ENCODE data around the gene CDH23.

Gene CDH23

DNA sequence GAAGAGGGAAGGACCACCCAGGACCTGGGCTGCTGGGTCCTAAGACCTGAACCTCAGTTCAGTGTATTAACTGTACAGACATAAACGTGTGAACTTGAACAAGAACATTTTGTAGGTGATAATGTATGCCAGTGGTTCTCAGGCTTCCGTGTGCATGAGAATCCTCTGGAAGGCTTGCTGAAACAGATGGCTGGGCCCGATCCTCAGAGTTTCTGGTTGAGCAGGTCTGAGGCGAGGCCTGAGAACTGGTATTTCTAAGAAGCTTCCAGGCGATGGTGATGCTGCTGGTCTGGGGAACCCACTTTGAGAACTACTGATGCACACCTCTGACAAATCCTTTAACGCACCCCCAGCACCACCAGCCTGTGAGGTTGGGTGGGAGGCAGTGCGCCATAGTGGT lies 70.4 kb downstream of the CDH23 start:
- no peak for DNase-seq (ENCODE audit: low read depth)

DNA sequence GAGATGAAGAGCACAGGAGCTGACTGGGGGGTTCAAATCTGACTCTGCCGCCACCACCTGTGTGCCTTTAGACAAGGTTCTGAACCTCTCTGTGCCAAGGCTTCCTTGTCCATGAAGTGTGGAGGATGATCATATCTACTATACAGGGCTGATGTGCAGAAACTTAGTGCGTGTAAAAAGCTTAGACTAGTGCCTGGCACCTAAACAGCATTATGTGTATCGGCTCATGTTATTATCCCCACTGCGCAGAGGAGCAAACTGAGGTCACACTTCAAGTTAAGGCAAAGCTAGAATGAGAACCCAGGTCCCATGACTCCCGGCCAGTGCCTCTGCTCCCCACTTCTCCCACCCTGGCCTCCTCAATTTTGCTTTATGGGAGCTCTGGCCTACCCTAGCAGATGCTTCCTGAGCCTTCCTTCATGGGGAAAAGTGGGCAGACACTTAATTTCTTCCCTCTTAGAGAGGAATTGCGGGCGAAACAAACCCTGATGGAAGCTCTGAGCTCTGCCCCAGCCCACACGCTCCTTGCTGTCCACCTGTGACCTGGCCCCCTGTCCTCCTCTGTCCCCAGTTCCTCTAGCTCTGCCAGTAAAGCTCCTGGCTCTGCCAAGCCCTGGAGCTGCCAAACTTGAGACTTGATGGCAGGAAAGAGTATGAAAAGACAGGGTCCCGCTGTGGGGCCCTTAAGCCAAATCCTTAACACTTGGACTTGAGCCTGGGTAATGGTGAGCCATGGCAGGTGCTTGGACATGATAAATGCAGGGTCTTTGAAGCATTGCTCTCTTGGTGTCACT lies 71.0 kb downstream of the CDH23 start:
- no peak for DNase-seq (ENCODE audit: low read depth)

- no peak for DNase-seq (ENCODE audit: low read depth)
Measured at GRCh38 chr10:71468363-71469094, 71.8 kb downstream of the CDH23 start.

GRCh38 chr10:71471006-71471405 lies 74.3 kb downstream of the CDH23 start:
- no peak for DNase-seq (ENCODE audit: low read depth)

GRCh38 chr10:71471957-71472365 lies 75.2 kb downstream of the CDH23 start:
- DNase-seq (ENCODE audit: low read depth) = no peak

DNA sequence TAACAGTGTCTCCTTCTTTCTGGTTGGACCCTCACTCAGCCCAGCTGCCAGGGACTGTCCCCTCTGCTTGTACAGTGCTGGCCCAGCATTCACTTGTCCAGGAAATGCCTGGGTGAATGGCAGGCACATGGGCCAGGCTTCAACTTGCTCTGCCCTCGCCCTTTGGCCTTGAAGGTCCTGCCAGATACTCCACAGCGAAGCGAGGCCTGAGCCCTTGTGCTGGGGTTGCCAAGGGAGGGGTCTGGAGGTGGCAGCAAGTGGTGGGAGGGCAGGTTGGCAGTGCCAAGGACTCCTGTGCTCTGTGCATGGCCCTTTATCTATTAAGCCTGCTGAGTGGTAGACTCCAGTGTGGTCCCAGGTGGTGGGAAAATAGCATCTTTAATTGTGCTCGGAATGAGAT lies 75.7 kb downstream of the CDH23 start:
- DNase-seq (ENCODE audit: low read depth) = no peak

- DNase-seq (ENCODE audit: low read depth) = no peak
Measured at GRCh38 chr10:71472912-71473311, 76.2 kb downstream of the CDH23 start.

DNA sequence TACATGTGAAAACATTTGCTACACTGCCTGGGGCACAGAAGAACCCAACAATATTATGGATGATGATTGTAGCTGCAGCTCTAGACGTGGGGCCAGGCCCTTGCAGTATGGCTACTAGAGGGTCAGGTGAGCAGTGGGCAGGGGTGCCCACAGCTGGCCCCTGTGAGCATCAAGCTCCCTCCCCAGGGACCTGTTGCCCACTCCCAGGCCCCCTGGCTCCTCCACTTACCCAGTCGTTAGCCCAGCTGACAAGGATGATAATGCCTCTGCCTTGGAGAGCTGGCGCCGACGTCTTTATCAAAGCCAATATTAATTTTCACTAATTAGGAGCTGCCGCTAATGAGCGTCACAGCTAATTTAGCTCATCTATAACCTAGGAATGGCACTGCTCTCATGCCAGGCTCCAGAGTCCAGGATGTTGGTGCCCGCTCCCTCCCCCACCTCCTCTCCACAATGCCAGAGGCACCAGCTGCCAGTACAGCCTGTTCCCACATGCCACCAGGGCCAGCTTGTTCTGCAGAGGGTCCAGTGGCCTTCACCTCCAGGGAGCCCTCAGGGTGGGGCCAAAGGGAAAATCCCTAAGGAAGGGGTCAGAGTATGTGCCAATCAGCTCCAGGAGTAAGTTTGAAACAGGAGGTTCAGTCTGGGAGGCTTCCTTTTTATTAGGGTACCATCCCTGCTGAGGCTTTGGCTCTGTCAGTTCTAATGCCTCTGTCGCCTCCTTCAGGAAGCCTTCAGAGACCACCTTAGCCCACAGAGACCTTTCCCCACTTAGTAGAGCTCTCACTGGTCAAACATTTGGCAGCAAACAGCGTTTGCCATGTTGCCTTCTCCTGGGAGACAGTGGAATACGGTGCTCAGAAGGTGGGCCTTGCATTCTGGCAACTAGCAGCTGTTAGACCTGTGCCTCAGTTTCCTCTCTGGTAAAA lies 77.2 kb downstream of the CDH23 start:
- no peak for DNase-seq (ENCODE audit: low read depth)

DNA sequence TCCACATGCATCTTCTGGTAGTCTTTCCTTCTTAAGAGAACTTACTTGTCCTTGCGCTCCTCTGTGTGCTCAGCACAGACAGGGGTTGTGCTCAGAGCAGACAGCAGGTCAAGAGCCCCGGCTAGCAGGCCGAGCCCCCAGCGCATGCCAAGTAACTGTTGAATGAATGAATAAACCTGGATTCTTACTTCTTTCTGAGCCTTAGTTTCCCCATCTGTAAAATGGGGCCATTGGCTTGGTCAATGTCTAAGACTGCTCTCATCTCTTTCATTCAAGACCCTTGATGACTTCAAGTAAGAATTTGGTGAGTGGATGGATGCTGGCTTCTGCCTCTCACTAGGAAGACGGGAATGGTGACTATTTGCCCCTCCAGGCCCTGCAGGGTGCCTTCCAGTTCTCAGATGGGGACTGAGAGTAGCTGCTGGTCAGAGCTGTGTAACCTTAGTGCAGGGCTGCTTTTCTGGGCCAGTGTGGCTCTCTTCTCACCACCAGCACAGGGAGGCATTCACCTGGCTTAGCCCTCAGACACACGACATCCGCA lies 78.1 kb downstream of the CDH23 start:
- no peak for DNase-seq (ENCODE audit: low read depth)

- no peak for DNase-seq (ENCODE audit: low read depth)
Measured at GRCh38 chr10:71475243-71475871, 78.6 kb downstream of the CDH23 start.

- DNase-seq (ENCODE audit: low read depth) = no peak
Measured at GRCh38 chr10:71476228-71477011, 79.7 kb downstream of the CDH23 start.

DNA sequence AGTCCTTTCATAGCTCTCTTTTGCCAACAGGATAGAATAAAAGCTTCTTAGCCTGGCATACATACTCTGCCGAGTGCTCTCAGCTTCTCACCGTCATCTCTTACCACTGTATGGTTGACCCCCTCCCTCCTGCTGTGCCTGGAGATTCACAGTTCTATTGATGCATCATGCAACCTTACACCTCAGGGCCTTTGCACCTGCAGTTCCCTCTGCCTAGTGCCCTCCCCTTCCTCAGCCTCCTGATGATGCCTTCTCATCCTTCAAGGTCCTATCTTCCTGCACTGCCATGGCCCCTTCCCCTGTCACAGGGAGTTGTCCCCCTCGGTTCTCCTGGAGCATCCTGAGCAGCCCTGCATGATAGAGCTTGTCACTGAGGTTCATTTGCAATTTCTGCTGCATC lies 81.5 kb downstream of the CDH23 start:
- no peak for DNase-seq (ENCODE audit: low read depth)

- no peak for DNase-seq (ENCODE audit: low read depth)
Measured at GRCh38 chr10:71478813-71479365, 82.2 kb downstream of the CDH23 start.

DNA sequence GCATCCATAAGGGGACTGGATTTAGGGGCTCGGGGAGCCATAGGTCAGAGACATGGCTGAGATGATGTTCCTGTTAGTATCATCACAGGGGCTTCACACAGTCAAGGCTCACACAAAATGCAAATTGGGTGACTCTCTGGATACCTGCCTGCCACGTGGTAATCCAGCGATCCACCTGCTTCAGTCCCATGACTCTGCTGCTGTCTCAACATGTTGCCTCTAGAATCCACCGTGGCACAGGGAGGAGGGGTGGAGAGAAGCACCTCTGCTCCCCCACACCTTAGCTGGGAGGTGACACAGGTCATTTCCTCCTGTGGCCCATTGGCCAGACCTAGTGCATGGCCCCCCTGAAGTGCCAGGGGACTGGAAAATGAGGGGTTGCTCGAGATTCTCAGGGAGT lies 83.1 kb downstream of the CDH23 start:
- DNase-seq (ENCODE audit: low read depth) = no peak

GRCh38 chr10:71480662-71481061 lies 83.9 kb downstream of the CDH23 start:
- no peak for DNase-seq (ENCODE audit: low read depth)

DNA sequence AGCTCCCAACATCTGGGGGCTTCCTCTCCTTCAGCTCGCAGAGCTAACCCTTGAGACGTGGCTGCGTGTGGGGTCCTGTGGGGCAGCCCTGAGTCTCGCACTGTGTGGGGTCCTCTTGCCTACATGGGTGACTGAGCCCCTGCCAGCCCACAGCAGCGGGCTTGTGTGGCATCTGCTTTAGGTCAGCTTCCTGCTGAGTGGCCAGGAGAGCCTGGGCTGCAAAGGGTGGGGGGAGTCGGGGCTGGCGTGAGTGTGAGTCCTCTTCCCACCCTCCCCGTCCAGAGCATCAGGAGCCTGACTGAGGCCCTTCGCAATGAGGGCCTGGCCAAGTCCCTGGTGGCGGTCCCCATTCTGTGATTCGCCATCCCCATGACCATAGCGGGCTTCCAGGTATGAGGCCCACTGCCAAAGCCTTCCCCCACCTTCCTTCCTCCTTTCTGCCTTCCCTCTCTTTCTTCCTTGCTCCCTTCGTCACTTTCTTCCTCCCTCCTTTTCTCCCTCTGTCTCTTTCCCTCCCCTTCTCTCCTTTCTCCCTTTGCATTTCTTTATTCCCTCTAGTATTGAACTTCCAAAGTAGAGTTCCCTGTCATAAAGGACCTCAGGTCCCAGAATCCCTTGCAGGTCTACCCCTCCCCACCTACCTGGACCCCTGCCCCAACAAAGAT lies 85.2 kb downstream of the CDH23 start:
- DNase-seq (ENCODE audit: low read depth) = no peak

- DNase-seq (ENCODE audit: low read depth) = no peak
Measured at GRCh38 chr10:71482620-71483019, 85.9 kb downstream of the CDH23 start.

DNA sequence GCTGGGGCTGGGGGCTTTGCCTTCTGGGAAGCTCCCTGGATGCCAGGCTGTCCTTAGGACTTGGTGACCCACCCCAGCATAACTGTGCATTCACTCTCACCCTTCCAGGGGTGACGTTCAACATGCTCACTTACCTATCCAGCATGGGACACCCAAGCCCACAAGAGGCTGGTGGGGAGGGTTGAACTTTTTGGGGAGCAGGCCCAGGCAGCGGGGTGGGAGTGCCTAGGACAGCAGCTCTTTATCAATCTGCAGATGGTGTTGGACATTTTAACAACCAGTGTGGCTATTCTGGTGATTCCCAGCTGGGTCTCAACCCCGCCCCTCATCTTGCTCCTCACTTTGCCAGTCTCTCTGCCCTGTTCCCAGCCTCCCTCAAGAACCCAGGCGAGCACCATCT lies 86.4 kb downstream of the CDH23 start:
- no peak for DNase-seq (ENCODE audit: low read depth)

- DNase-seq (ENCODE audit: low read depth) = no peak
Measured at GRCh38 chr10:71483885-71484751, 87.4 kb downstream of the CDH23 start.

Measured in stimulated activated CD8-positive, alpha-beta memory T cell treated with anti-CD3 and anti-CD28 coated beads, Interleukin-12 subunit alpha, Interleukin-12 subunit beta, amount 100 ng/mL, for 4 hours (primary cell).